GM18870 (cell line): Measurements from ENCODE around the gene GCSAM.

Source experiments
- ATAC-seq: cut with Tn5 transposase; IDR thresholded peaks from one replicate; pipeline ENCODE4 v1.9.1; 2021; ENCODE audit warnings: moderate library complexity; ENCODE audit not compliant: unreplicated experiment

GCSAM gene

DNA sequence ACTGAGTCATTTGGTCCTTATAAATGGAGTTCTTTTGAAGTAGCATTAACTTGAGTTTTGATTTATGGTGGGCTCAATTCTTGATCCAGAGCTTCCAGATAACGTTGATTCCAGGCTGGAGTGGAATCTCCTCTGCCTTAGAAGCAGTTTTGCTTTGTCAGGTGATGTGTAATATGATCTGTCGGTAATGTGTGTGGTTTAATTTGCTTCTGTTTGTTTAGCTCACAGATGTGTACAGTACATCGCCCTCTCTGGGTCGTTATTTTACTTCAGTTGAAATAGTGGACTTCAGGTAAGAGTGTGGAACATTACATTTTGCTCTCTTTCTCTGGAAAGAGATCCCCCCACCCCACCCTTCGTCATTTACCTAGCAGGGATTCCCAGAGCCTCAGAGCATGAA lies 23.7 kb downstream of the GCSAM start:
- ATAC-seq: no peak

DNA sequence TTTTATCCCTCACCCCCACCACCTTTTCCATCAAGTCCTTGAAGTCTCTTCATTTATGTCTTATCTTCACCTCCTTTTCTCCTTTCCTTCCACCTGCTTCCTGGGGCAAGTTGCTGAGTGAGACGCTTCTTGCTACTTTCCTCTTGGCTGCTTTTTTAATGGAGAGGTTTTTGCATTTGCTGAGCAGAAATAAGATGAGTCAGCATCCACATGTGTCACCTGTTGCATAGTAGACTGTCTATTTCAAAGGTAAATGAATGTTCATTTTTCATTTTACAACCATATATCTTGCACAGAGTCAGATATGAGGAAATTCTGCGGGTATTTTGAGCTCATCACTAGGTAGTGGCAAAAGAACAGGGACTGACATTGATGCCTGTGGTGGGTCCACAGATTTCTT lies 28.3 kb downstream of the GCSAM start:
- ATAC-seq: no peak

DNA sequence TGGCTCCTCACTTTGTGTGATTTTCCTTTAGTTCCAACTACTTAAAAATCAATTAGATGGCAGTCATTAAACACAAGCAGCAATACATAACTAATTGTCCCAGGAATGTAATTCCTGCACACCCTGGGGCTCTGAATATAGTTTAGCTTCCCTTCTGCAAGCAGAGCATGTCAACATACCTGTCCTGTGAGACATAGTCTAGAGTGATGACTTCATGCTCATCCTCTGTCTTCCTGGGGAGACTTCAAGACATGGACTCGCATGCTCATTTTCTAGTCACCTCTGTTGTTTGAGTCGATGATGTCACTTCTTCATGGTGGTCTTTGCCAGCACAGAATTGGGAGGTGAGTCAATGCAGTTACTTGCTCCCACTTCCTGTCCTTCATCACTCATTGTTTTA lies 31.1 kb downstream of the GCSAM start:
- no peak for ATAC-seq

GRCh38 chr3:112097378-112097777 lies 35.7 kb downstream of the GCSAM start:
- ATAC-seq: no peak

GRCh38 chr3:112096176-112096575 lies 36.9 kb downstream of the GCSAM start:
- no peak for ATAC-seq

DNA sequence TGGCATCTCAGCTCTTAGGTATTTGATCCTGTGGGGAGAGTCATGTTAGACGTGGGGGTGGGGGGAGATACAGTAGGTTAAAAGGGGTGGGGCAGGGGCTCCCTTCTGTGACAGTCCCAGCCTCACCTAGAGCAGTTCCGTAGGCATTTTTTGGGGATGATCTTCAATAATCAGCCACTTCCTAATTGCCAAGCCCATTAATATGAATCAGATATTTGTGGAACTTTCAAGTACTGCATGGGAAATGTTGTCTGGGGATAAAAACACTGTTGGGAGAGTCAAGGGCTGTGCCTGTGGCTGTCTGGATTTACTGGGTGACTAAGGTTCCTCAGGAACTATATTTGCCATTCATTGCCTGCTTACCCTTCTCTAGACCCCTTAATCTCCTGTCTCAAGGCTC lies 37.3 kb downstream of the GCSAM start:
- ATAC-seq: no peak

DNA sequence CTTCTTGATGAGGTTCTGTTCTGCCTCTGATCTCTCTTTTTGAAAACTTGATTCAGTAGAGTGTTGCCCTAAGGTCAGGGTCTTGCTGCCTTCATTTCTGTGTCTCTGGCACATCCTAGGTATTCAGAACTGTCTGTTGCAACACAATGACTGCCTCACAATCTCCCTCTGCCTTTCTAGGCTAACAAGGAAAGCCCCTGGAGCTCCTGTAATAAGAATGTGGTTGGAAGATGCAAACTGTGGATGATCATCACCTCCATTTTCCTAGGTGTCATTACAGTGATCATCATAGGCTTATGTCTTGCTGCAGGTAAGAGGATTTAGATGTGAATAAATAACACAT lies 39.9 kb downstream of the GCSAM start:
- no peak for ATAC-seq

DNA sequence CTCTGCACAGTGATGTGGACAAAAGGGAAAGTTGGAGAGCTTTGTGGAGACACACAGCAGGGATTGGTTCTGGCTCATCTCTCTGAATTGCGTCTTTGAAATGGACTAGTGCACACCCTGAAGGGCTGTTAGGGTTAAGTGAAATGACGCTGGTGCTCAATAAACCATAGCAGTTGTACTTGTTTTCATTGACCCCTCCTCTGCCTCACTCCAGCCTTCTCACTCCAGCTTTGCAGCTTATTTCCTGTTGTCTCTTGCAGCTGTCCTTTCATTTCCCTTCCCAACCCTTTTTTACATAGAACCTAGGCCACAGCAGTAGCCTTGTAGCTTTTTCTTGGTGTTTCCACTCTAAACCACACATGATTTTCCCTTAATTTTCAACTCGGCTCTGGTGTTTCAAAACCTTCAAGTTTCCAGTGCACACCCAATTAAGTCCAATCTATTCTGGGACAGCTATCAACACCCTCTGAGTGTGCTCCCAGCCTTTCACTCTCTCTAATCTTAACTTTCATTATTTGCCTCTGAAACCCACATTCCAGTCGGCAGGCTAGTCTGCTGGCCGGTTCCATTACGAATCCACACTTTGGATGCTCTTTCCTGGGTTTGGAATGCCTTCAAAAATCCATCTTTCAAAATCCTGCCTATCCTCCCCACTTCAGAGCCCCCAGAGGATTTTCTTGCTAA lies 40.4 kb downstream of the GCSAM start:
- no peak for ATAC-seq

DNA sequence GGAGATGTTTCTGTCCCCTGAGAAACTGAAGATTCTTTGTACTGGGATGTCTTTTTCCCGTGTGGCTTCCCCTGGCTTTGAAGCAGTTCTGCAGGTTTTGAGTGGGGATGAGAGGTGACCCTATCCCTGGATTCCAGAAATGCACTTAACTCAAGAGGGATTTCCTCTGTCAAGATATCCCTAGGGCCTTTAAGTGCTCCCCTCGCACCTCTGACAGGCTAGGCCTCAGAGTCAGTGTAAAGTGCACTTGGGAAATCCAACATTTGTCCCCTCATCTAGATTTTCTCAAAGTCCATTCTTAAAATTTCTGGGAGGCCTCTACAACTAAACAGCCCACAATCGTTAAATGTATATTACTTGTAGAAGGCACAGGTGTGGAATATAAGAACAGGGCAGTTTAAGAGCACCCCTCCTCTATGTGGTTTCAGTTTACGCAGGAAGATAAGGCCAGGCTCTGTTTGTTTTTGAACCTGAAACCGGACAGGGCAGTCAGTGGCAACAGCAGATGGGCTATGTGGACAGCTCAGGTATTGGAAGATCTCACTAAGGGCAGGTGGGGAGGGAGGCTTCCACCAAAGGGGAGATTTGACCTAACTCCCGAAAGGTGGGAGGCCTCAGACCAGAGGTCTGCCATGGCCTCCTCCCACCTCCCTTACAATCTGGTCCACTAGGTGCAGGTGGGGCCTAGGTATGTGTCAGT lies 42.0 kb downstream of the GCSAM start:
- no peak for ATAC-seq

DNA sequence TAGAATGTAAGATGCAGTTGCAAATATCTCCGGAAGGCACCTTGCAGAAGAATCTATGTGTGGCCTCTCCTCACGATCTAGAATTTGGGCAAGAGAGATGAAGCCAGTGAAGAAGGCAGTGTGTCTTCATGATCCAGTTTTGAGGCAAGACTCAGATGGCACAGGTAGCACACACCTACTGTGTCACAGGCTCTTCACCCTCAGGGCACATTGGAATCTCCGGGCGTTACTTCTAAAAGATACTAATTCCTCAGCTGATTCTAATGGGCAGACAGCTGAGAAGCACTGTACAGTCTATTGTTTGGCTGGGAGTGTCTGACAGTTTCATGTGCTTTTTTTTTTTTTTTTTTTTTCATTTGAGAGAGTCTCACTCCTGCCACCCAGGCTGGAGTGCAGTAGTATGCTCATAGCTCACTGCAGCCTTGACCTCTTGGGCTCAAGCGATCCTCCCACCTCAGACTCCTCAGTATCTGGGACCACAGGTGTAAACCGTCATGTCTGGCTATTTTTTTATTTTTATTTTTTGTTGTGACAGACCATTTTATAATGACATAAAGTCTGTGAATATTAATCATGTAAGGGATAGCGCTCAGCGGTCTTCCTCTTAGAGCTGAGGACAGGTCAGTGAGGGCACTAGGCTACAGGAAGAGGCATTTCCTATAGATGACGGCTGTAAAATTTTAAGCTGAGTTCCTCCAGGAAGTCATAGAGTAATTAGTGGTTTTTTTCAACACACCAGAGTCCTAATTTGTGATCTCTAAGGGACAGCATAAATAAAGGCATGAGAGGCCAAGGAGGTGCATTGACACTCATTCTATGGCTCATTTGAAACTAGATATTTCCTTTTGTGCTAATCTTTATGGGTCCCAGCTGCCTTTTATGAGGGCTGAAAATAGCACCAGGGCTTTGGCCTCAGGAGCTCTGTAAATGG lies 42.8 kb downstream of the GCSAM start:
- ATAC-seq: no peak

GRCh38 chr3:112088944-112089343 lies 44.1 kb downstream of the GCSAM start:
- no peak for ATAC-seq

DNA sequence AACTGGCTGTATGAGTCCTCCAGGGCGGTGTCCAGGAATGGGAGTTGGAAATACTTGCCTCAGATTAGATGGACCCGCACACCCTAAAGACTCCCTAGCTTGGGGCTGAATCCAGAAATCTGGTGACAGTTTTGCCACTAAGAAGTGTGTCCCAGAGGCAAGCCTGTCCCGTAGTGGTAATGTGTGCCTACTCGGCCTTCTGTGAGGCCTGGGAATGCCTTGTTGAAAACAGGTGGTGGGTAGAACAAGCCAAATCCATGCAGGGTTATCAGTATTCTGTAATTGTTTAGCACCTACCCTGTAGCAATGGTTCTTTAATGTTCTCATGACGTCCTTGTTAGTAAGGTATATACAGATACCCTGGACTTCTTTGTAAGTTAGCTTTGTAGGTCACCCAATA lies 45.3 kb downstream of the GCSAM start:
- no peak for ATAC-seq

GRCh38 chr3:112086875-112087524 lies 46.0 kb downstream of the GCSAM start:
- no peak for ATAC-seq

GRCh38 chr3:112086076-112086854 lies 46.8 kb downstream of the GCSAM start, which contains the start of gene C3orf52:
TSS of gene C3orf52 (plus strand) at chr3:112086389. CDS start at chr3:112086408, 19 bp downstream.
- peak; percentile 65 for ATAC-seq

DNA sequence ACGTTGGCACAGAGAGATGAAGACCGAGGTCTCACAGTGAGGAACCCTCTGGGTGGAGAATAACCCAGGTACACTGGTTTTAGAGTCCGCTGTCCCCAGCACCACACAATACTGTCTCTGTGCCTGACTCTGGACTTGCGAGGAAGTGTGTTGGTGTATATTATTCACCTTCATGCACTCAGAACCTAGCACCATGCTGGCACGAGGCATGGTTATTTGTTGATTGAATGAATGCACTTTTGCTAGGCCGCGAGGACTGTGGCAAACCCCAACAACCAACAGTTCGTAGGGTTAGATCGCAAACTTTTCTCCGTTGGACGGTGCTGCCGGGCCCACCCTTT lies 47.3 kb downstream of the GCSAM start:
- ATAC-seq: no peak

DNA sequence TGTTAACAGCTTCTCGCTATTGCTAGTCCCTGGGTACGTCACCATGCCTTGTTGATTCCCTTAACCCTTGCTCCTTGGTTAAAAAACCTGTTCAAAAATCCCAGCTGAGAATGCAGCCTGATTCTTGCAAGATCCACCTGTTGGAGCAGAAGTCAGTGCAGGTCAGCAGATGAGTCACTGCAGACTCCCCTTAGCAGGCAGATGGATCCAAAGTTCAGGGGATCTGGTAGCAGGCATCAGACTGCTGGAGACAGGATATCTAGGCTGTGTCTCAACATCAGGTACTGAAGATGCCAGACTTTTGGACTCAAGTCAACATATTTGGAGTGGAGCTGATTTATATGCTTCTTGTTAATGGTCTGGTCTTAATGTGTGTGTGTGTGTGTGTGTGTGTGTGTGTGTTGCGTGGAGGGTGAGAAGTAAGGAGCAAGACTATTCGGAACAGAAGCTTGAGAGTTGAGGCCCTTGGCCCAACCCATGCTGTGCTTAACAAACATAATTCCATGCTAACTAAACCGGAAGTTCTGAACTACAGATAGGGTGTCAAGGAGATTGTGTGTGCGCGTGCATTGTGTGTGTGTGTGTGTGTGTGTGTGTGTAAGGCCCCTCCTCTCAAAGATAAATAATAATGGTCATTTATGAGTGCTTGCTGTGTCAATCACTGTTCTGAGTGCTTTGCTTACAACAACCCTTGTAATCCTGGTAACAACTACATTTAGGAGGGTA lies 47.9 kb downstream of the GCSAM start:
- ATAC-seq: no peak

DNA sequence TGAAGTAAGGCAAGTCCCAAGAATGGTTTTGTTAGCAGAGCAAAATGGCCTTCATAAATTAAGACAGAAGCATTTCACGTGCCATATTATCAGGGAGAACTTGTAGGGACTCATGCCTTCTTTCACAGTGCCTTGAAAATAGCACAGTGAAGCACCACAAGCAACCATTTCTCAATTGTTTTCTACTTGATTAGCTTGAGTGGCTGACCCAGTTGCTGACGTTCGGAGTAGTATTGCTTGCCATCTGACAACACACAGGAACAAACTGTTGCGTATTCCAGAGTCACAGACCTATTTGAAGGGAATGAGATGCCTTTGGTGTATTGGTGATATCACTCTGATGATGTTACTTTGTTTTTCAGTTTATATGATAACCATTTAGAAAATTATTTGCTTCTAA lies 49.8 kb downstream of the GCSAM start:
- no peak for ATAC-seq

DNA sequence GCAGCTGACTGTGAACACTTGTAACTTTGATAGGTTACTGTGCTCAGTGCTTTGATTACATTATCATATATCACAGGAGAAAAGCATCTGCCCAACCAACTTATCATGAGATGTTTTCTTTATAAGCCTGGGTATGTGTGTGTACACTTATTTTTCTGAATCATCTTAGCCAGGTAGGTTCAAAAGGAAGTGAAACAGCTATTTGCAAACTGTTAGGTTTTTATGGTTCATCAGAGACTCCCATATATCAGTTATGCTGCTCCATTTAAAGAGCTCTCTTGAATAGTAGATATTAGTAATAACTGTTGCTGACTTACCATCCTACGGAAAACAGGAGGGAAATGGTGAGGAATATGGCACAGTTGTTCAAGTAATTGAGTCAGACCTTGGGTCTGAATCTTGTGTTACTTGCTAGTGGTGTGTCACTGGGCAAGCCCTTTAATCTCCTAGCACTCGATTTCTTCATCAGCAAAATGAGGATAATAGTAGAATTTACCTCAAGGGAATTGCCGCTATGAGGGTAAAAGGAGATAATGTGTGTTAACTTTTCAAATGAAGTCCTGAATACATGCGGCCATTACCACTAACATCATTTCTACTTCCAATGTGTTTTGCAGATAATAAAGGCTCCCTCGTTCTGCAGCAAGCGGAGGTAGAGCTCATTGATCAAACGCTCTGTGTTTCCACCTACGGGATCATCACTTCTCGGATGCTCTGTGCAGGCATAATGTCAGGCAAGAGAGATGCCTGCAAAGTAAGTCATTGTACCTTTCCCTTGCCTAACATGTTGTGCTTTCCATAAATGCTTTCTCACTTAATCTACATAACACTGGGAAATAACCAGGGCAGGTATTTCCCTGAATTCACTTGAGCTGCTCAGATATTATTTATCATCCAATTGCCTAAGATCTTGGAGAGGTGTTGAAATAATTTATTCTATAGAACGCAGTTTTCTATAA lies 54.6 kb downstream of the GCSAM start:
- no peak for ATAC-seq
